RWPE2 (cell line): ENCODE results near the gene CADM2.
A peak's percentile ranks its signal among the peaks of the same experiment; 100 is the strongest.

Experiments
- ATAC-seq: fragments of 200-7000 bp; cut with Tn5 transposase; 3 replicates; pipeline ENCODE4 v1.9.1; 2021; ENCODE audit warnings: low read depth
- DNase-seq: peaks from one replicate; pipeline ENCODE4 v3.0.0-alpha.2; 2020; ENCODE audit warnings: low spot score
- H3K27ac ChIP-seq: fragments of 450-650 bp; 2 replicates; pipeline ENCODE4 v1.5.1; 2017; ENCODE audit warnings: mild to moderate bottlenecking; ENCODE audit not compliant: poor library complexity, severe bottlenecking
- H3K27me3 ChIP-seq: fragments of 250-450 bp; sonication (Bioruptor Pico); 2 replicates; pipeline ENCODE4 v1.5.1; 2021; ENCODE audit warnings: mild to moderate bottlenecking, moderate library complexity; ENCODE audit not compliant: insufficient read depth, poor library complexity, severe bottlenecking
- H3K36me3 ChIP-seq: fragments of 250-450 bp; sonication (Bioruptor Pico); 2 replicates; pipeline ENCODE4 v1.5.1; 2020; ENCODE audit warnings: low read depth, mild to moderate bottlenecking, moderate library complexity
- H3K4me1 ChIP-seq: fragments of 250-450 bp; sonication (Bioruptor Pico); 2 replicates; pipeline ENCODE4 v1.5.1; 2021; ENCODE audit warnings: mild to moderate bottlenecking, moderate library complexity; ENCODE audit not compliant: insufficient read depth, poor library complexity, severe bottlenecking
- H3K4me3 ChIP-seq: fragments of 250-450 bp; sonication (Bioruptor Pico); 2 replicates; pipeline ENCODE4 v1.5.1; 2021; ENCODE audit warnings: mild to moderate bottlenecking, moderate library complexity; ENCODE audit not compliant: severe bottlenecking
- H3K9me3 ChIP-seq: fragments of 250-450 bp; sonication (Bioruptor Pico); 2 replicates; pipeline ENCODE4 v1.5.1; 2021; ENCODE audit warnings: mild to moderate bottlenecking, moderate library complexity; ENCODE audit not compliant: severe bottlenecking
- TF ChIP-seq, protein P1 (sequence below): fragments of 450-650 bp; IDR thresholded peaks from one replicate; pipeline ENCODE4 v1.5.1; 2017; ENCODE audit warnings: mild to moderate bottlenecking, moderate library complexity; ENCODE audit not compliant: poor library complexity, severe bottlenecking

Gene CADM2

DNA sequence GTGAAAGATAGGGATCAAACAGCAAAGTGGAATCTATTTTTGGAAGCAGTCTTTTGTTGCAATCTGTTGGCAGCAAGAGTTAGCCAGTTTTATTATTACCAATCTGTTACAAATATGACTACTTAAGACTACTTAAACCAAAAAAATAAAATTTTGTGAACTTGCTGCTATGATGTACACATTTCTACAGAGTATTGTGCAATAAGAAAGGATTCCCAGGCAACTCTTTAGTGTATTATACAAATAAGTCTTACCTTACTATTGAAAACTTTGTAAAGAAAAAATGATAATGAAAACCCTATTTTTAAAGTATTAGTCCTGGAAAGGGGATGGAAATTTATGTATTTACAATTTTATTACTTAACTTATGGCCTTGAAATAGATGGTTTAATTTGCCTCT, 44.7 kb downstream of the CADM2 start:
- H3K36me3 ChIP-seq = no peaks in the 10 kb centered on the region
- TF ChIP-seq, protein P1, sequence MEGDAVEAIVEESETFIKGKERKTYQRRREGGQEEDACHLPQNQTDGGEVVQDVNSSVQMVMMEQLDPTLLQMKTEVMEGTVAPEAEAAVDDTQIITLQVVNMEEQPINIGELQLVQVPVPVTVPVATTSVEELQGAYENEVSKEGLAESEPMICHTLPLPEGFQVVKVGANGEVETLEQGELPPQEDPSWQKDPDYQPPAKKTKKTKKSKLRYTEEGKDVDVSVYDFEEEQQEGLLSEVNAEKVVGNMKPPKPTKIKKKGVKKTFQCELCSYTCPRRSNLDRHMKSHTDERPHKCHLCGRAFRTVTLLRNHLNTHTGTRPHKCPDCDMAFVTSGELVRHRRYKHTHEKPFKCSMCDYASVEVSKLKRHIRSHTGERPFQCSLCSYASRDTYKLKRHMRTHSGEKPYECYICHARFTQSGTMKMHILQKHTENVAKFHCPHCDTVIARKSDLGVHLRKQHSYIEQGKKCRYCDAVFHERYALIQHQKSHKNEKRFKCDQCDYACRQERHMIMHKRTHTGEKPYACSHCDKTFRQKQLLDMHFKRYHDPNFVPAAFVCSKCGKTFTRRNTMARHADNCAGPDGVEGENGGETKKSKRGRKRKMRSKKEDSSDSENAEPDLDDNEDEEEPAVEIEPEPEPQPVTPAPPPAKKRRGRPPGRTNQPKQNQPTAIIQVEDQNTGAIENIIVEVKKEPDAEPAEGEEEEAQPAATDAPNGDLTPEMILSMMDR = no peak
- DNase-seq = no peak
- H3K4me3 ChIP-seq = no peak overlapping the region
- H3K27ac ChIP-seq = no peak overlapping the region
- H3K4me1 ChIP-seq = no peaks in the 10 kb centered on the region
- H3K27me3 ChIP-seq = no peaks in the 10 kb centered on the region
- no peaks in the 10 kb centered on the region for H3K9me3 ChIP-seq
- no peak for ATAC-seq

DNA sequence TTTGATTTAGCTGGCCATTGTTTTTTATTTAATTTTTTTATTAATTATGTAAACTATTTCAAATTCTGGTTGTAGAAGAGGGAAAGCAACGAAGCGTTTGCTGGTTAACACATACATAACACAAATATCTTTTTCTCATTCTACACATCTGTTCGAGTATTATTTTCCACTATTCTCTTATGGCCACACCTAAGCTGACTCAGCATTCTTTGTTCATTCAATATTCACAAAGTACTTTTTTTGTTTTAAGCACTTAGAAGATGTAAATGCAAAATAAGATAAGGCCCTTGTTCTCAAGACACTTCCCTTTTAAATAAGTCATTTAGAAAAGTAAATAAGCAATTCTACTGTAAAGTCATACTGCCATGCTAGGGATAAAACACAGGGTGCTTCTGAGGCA, 45.4 kb downstream of the CADM2 start:
- no peaks in the 10 kb centered on the region for H3K27me3 ChIP-seq
- no peaks in the 10 kb centered on the region for H3K36me3 ChIP-seq
- no peak for DNase-seq
- ATAC-seq = no peak
- no peaks in the 10 kb centered on the region for H3K4me1 ChIP-seq
- no peak overlapping the region for H3K27ac ChIP-seq
- TF ChIP-seq, protein P1 = no peak
- no peaks in the 10 kb centered on the region for H3K9me3 ChIP-seq
- H3K4me3 ChIP-seq = no peak overlapping the region

DNA sequence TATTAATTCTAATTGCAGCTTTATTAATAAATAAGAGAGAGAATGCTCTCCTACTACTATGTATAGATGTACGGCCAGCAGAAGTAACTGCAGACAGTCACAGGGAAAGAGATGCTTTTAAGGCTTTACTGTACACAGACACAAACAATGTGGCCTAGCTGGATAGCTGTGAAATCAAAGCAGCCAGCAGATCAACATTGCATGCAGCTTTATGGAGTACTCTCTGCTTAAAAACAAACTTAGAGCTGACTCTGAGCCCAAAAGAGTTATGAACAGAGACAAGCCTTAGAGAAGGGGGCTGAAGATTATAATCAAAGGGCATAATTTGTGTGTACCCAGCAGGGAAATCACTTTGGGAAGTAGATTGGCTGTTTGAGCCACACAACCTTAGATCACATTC, 47.2 kb downstream of the CADM2 start:
- Histone ChIP-seq H3K4me3 (no peak overlapping the region), H3K27me3 (no peaks in the 10 kb centered on the region), H3K9me3 (no peaks in the 10 kb centered on the region), H3K36me3 (no peaks in the 10 kb centered on the region), H3K27ac (no peak overlapping the region), H3K4me1 (no peaks in the 10 kb centered on the region)
- TF ChIP-seq, protein P1 = no peak
- ATAC-seq (no peak), DNase-seq (no peak)

DNA sequence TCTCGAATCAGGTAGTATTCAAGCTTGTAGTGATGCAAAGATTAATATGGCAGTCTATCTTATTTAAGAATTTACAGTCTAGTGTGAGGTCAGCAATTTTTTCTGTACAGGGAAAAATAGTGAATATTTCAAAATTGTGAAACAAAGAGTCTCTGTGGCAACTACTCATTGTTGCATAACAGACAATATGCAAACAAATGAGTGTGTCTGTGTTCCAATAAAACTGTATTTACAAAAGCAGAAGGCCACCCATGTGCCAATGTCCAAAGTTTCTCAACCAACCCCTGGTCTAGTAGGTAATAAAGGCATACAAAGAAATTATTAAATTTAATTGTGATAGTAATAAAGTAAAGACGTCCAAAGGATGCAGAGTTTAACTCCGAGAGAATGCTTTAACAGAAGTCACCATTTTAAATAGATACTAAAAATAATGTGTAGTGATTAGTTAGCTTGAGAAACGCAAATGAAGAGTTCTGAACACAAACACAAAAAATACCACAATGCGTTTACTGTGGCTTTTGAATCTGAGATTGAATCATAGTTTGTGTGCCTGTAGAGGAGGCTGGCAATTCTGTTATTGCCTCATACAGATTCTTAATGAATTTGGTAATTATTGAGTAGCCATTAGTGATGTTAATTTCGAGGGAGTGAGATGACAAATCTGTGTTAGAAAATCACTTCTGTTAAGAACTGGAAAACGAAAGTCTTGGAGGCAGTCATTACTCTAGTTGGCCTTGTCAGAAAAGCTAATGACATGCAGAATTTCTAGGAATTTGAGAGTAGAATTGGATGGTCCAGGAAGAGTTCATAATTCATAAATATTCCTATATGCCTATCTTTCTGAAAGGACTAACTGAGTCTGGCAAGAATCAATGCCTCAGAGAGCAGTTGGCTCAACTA, 48.7 kb downstream of the CADM2 start:
- no peak overlapping the region for H3K4me3 ChIP-seq
- TF ChIP-seq, protein P1 = no peak
- no peaks in the 10 kb centered on the region for H3K27me3 ChIP-seq
- no peaks in the 10 kb centered on the region for H3K36me3 ChIP-seq
- 0 out of 3 replicates have a peak, but pooled peaks have one; percentile 29 for ATAC-seq
- no peak for DNase-seq
- H3K27ac ChIP-seq = no peak overlapping the region
- H3K4me1 ChIP-seq = no peaks in the 10 kb centered on the region
- no peaks in the 10 kb centered on the region for H3K9me3 ChIP-seq

DNA sequence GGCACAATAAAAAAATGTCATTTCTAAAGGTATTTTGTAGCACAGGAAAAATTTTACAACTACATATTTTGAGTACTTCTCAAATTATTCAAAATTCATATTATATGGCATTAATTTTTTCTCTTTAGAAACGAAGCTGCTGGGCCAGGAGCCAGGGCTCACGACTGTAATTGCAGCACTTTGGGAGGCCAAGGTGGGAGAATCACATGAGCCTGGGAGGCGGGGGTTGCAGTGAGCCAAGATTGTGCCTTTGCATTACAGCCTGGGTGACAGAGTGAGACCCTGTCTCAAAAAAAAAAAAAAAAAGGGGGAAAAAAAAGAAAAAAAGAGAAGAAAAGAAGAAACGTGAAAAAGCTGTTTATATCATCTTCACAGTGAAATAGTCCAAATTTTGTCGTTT, 62.0 kb downstream of the CADM2 start:
- no peaks in the 10 kb centered on the region for H3K36me3 ChIP-seq
- H3K4me1 ChIP-seq = no peaks in the 10 kb centered on the region
- TF ChIP-seq, protein P1 = no peak
- ATAC-seq = no peak
- no peaks in the 10 kb centered on the region for H3K27me3 ChIP-seq
- H3K4me3 ChIP-seq = no peak overlapping the region
- no peak overlapping the region for H3K27ac ChIP-seq
- DNase-seq = no peak
- no peaks in the 10 kb centered on the region for H3K9me3 ChIP-seq
